Ishikawa (cell line): ENCODE data around the gene PHF19.

Source experiments
- CEBPB ChIP-seq: IDR thresholded peaks from 2 replicates; pipeline ENCODE4 v1.6.1; 2012
- EGR1 ChIP-seq: IDR thresholded peaks from 2 replicates; pipeline ENCODE4 v1.6.1; 2012
- EP300 ChIP-seq: IDR thresholded peaks from 2 replicates; pipeline ENCODE4 v1.6.1; 2012; ENCODE audit warnings: borderline replicate concordance
- FOXM1 ChIP-seq: IDR thresholded peaks from 2 replicates; pipeline ENCODE4 v1.6.1; 2012; ENCODE audit warnings: low read depth, borderline replicate concordance
- NFIC ChIP-seq: IDR thresholded peaks from 2 replicates; pipeline ENCODE4 v1.6.1; 2012
- RAD21 ChIP-seq: IDR thresholded peaks from 2 replicates; pipeline ENCODE4 v1.6.1; 2012; ENCODE audit warnings: low read depth
- TAF1 ChIP-seq: IDR thresholded peaks from 2 replicates; pipeline ENCODE4 v1.6.1; 2012; ENCODE audit warnings: low read depth, mild to moderate bottlenecking
- TEAD4 ChIP-seq: IDR thresholded peaks from 2 replicates; pipeline ENCODE4 v1.6.1; 2012
- YY1 ChIP-seq: IDR thresholded peaks from 2 replicates; pipeline ENCODE4 v1.6.1; 2012; ENCODE audit warnings: low read depth
- ZBTB7A ChIP-seq: IDR thresholded peaks from 2 replicates; pipeline ENCODE4 v1.6.1; 2012; ENCODE audit warnings: low read depth
- TF ChIP-seq, protein P1 (sequence below): IDR thresholded peaks from 2 replicates; pipeline ENCODE4 v1.6.1; 2012

DNA sequence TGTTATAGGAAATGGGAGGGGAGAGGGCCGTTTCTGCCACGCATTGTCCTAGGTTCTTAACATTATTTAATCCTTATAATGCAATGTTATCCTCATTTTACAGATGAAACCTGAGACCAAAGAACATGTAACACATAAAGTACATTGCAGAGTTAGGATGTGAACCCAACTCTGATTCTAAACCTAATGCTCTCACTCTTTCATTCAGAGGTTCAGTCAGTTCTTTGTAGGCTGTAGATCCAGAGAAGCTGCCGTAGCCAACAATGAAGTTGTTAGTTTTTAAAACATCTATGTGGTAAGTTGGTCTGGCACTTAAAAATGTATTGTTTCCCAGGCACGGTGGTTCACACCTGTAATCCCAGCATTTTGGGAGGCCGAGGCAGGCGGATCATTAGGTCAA, 23.8 kb downstream of the PHF19 start:
- TF ChIP-seq, protein P1, sequence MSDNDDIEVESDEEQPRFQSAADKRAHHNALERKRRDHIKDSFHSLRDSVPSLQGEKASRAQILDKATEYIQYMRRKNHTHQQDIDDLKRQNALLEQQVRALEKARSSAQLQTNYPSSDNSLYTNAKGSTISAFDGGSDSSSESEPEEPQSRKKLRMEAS: no peak
- TF ChIP-seq NFIC (no peak), TEAD4 (no peak), EGR1 (no peak), ZBTB7A (no peak), CEBPB (no peak), TAF1 (no peak), YY1 (no peak), EP300 (no peak), RAD21 (no peak), FOXM1 (no peak)
